HG03558 (cell line): Measurements from ENCODE around the gene NRP1.
A peak's percentile ranks its signal among the peaks of the same experiment; 100 is the strongest.

Source experiments
- ATAC-seq: cut with Tn5 transposase; IDR thresholded peaks from one replicate; pipeline ENCODE4 v1.9.1; 2021; ENCODE audit warnings: moderate number of reproducible peaks; ENCODE audit not compliant: unreplicated experiment; ENCODE audit errors: extremely low read depth

NRP1 gene

GRCh38 chr10:33195608-33196376 is 138.7 kb downstream of the NRP1 start:
- no peak for ATAC-seq

GRCh38 chr10:33193701-33194521 is 140.6 kb downstream of the NRP1 start:
- no peak for ATAC-seq

- peak; percentile 79 for ATAC-seq
Observed at GRCh38 chr10:33193057-33193700, 141.3 kb downstream of the NRP1 start.

GRCh38 chr10:33192190-33192589 is 142.3 kb downstream of the NRP1 start:
- no peak for ATAC-seq

GRCh38 chr10:33190406-33190805 is 144.1 kb downstream of the NRP1 start:
- ATAC-seq, result no peak

GRCh38 chr10:33189808-33190207 is 144.7 kb downstream of the NRP1 start:
- no peak for ATAC-seq

- no peak for ATAC-seq
Observed at GRCh38 chr10:33189363-33189762, 145.1 kb downstream of the NRP1 start.

GRCh38 chr10:33187427-33187999 is 147.0 kb downstream of the NRP1 start:
- ATAC-seq, result no peak

GRCh38 chr10:33186150-33186549 is 148.3 kb downstream of the NRP1 start:
- no peak for ATAC-seq

- no peak for ATAC-seq
Observed at GRCh38 chr10:33183655-33184054, 150.8 kb downstream of the NRP1 start.

- no peak for ATAC-seq
Observed at GRCh38 chr10:33180921-33181320, 153.5 kb downstream of the NRP1 start.

- no peak for ATAC-seq
Observed at GRCh38 chr10:33180390-33180789, 154.1 kb downstream of the NRP1 start.

GRCh38 chr10:33179067-33179466 is 155.4 kb downstream of the NRP1 start:
- ATAC-seq, result no peak

GRCh38 chr10:33178026-33178755 is 156.3 kb downstream of the NRP1 start:
- no peak for ATAC-seq

- no peak for ATAC-seq
Observed at GRCh38 chr10:33176688-33177087, 157.8 kb downstream of the NRP1 start.

GRCh38 chr10:33174674-33175434 is 159.6 kb downstream of the NRP1 start:
- ATAC-seq, result no peak

GRCh38 chr10:33165911-33166310 is 168.6 kb downstream of the NRP1 start:
- ATAC-seq, result no peak

GRCh38 chr10:33164060-33164709 is 170.3 kb downstream of the NRP1 start:
- ATAC-seq, result no peak

- ATAC-seq, result no peak
Observed at GRCh38 chr10:33162248-33162575, 172.3 kb downstream of the NRP1 start.
